ENCODE results near the gene RIMBP2.

GRCh38 chr12:130595566-130595965 is 120.5 kb downstream of the RIMBP2 start:
- TF ChIP-seq POLR2A (IDR thresholded peaks at IDR 0.05), result no peak
- TF ChIP-seq, protein P1, sequence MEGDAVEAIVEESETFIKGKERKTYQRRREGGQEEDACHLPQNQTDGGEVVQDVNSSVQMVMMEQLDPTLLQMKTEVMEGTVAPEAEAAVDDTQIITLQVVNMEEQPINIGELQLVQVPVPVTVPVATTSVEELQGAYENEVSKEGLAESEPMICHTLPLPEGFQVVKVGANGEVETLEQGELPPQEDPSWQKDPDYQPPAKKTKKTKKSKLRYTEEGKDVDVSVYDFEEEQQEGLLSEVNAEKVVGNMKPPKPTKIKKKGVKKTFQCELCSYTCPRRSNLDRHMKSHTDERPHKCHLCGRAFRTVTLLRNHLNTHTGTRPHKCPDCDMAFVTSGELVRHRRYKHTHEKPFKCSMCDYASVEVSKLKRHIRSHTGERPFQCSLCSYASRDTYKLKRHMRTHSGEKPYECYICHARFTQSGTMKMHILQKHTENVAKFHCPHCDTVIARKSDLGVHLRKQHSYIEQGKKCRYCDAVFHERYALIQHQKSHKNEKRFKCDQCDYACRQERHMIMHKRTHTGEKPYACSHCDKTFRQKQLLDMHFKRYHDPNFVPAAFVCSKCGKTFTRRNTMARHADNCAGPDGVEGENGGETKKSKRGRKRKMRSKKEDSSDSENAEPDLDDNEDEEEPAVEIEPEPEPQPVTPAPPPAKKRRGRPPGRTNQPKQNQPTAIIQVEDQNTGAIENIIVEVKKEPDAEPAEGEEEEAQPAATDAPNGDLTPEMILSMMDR (IDR thresholded peaks at IDR 0.05), result no peak

Data from uterus (tissue), 2 donors.